ENCODE results near the gene RSPO4.

The RSPO4 gene

DNA sequence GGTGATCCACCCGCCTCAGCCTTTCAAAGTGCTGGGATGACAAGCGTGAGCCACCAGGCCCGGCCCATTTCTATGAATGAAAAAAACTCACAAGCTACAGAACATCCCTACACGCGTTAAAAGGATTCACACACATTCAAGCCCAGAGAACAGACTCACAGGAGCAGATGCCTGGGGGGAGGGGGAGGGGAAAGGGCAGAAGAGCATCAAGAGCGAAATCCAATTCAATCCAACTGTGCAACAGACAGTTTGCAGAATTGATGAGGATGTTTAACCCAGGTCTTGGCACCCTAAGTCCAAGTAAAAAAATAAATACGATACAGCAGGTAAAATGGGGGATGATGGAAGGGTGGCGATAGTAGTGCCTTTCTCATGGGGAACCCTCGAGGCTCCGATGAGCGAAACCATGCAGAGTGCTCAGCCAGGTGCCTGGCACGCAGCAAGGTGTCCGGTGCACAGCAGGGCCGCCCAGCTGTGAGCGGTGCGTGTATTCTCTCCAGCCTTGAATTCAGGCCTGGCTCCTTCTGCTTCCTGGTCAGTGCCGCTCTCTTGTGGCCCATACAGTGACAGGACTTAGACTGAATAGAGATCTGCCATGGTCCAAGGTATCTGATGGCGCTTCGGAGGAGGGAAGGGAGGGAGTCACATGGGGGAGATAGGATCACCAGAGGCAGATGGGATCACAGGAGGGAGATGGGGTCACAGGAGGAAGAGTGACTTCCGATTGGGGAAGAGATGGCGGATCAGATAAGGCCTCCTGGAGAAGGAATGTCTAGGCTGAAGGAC, 50.5 kb downstream of the RSPO4 start:
- no peak for DNase-seq (ENCODE audit: low read depth in 2 of 2)
- H3K4me3 ChIP-seq (replicated peaks in 1 of 2; ENCODE audit: low read depth in 2 of 2, low read length in 2 of 2), result no peak overlapping the region
- TF ChIP-seq, protein P1, sequence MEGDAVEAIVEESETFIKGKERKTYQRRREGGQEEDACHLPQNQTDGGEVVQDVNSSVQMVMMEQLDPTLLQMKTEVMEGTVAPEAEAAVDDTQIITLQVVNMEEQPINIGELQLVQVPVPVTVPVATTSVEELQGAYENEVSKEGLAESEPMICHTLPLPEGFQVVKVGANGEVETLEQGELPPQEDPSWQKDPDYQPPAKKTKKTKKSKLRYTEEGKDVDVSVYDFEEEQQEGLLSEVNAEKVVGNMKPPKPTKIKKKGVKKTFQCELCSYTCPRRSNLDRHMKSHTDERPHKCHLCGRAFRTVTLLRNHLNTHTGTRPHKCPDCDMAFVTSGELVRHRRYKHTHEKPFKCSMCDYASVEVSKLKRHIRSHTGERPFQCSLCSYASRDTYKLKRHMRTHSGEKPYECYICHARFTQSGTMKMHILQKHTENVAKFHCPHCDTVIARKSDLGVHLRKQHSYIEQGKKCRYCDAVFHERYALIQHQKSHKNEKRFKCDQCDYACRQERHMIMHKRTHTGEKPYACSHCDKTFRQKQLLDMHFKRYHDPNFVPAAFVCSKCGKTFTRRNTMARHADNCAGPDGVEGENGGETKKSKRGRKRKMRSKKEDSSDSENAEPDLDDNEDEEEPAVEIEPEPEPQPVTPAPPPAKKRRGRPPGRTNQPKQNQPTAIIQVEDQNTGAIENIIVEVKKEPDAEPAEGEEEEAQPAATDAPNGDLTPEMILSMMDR (IDR thresholded peaks at IDR 0.05; ENCODE audit: low read depth, low read length), result no peak

DNA sequence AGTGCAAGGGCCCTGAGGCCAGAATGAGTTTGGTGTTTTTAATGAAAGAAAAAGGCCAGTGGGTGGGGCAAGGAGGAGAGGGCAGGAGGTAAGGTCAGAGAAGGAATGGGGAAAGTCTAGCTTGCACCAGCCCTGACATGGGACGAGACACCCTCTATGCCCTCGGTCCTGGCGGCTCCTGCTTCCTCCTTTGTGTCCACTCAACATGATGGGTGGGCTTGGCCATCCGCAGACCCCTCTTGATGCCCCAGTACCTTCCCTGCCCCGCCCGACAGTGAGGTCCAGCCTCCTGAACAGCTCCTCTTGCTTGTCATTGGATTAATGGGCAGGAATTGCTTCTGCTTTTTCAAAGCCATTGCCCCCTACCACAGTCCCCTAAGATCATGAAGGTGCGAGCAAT, 52.4 kb downstream of the RSPO4 start:
- DNase-seq (ENCODE audit: low read depth in 2 of 2), result no peak
- TF ChIP-seq, protein P1 (IDR thresholded peaks at IDR 0.05; ENCODE audit: low read depth, low read length), result no peak
- H3K4me3 ChIP-seq (replicated peaks in 1 of 2; ENCODE audit: low read depth in 2 of 2, low read length in 2 of 2), result no peak overlapping the region

DNA sequence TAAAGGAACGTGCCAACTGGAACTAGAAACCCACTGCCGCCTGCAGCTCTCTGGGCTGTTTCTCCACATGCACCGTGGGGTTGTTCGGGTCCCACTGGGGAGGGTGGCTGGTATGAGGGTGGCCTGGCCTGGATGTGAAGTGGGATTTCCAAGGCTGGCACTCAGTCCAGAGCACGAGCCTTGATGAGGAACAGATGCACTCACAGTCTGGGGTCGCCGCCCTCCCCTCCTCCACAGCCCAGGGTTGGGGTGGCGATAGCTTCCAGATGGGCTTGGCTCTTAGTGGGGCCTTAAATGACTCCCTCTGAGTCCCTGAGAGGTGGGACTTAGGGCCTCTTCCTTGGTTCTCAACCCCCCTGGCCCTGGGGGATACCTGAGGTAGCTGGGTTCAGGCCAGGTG, 55.3 kb downstream of the RSPO4 start:
- no peak overlapping the region for H3K4me3 ChIP-seq (replicated peaks in 1 of 2; ENCODE audit: low read depth in 2 of 2, low read length in 2 of 2)
- no peak for DNase-seq (ENCODE audit: low read depth in 2 of 2)
- TF ChIP-seq, protein P1 (IDR thresholded peaks at IDR 0.05; ENCODE audit: low read depth, low read length), result no peak

DNA sequence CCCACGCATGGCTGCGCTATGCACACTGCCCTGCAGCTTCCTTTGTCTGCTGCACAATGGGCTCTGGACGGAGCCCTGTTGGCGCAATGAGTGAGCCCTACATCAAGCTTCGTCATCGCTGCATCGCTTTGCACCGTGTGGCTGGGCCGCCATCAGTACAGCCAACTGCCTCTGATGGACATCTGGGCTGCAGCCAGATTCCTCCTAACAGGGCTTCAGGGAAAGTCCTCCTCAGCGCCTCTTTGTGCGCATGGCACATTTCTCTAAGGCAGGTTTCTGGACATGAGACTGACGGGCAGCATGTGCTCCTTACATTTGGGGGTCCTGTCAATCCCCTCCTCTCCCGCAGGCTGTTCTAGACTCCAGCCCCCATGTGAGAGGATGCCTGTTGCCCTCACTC, 56.3 kb downstream of the RSPO4 start:
- H3K4me3 ChIP-seq (replicated peaks in 1 of 2; ENCODE audit: low read depth in 2 of 2, low read length in 2 of 2), result no peak overlapping the region
- no peak for DNase-seq (ENCODE audit: low read depth in 2 of 2)
- TF ChIP-seq, protein P1 (IDR thresholded peaks at IDR 0.05; ENCODE audit: low read depth, low read length), result no peak

DNA sequence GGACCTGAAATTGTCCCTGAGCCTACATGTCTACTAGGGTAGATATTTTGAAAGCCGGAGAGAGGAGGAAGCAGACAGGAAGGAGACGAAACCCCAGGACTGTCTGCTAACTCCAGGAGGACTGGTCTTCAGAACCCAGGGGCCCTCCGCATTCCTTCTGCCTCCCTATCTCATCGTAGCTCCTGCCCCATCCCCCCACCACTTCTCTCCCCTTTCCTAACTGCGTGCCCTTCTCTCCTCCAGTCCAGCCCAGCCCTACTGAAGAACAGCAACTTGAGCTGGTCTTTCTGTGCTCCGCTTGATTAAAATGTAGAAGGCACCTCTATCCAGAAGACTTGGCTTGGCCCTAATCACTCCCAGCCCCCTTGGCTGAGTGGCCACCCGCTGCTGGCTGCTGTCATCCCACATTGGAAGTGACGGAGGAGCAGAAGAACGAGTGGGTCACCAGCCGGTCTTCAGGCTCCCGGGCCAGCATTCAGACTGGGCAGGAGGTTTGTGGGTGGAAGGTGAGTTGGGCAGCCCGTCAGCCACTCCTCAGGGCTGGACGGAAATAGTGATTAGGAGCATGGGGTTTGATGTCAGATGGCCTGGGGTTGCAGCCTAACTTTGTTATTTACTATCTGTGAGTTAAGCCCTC, 57.2 kb downstream of the RSPO4 start:
- TF ChIP-seq, protein P1 (IDR thresholded peaks at IDR 0.05; ENCODE audit: low read depth, low read length), result no peak
- no peak overlapping the region for H3K4me3 ChIP-seq (replicated peaks in 1 of 2; ENCODE audit: low read depth in 2 of 2, low read length in 2 of 2)
- no peak for DNase-seq (ENCODE audit: low read depth in 2 of 2)

DNA sequence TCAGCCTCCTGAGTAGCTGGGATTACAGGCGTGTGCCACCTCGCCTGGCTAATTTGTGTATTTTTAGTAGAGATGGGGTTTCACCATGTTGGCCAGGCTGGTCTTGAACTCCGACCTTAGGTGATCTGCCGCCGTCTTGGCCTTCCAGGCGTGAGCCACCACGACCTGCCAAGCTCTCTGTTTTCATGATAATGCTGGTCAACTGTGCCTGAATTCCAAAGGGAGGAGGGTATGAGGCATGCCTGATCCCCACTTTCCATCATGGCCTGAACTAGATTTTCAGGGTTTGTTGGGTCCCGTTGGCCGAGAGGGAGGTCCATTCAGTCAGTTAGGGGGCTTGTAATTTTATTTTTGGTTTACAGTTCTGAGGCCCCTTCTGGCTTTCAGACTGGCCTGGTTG, 58.0 kb downstream of the RSPO4 start:
- no peak overlapping the region for H3K4me3 ChIP-seq (replicated peaks in 1 of 2; ENCODE audit: low read depth in 2 of 2, low read length in 2 of 2)
- TF ChIP-seq, protein P1 (IDR thresholded peaks at IDR 0.05; ENCODE audit: low read depth, low read length), result no peak
- DNase-seq (ENCODE audit: low read depth in 2 of 2), result no peak

Measured in cardiac fibroblast (primary cell).